Measurements from ENCODE around the gene ANKRD42. TPM values are rescaled to one million over a fixed set of nuclear protein-coding genes. Genes with fewer than 3 reads are reported as not detected.

The ANKRD42 gene
- total and polyA plus RNA-seq, 2 of the 8 experiments (the other 6 are each of a cell fraction or from before 2014, with no cell fraction given): 2.0 to 5.5 TPM

DNA sequence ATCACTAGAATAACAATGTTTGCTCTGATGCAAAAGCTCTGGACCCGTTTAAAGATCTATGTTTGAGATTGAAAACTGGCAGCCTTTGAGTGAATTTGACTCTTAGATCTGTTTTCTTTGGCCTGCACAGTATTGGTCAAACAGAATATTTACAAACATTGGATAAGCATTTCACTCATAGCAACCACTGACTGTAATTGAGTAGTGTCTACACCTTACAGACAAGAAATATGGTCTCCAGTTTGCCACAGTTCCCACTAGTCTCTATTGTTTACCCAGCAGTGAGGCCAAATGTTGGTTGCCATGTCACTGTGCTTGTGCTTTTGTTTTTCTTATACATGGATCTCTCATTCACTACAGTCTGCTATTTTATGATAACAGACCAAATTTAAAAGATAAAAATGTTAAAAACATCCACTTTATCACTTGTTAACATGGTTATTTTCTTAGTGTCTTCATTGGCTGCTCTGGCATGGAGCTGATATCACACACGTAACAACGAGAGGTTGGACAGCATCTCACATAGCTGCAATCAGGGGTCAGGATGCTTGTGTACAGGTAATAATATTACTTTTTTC is 12.2 kb downstream of the ANKRD42 start:
- Histone ChIP-seq H3K9ac (replicated peaks in 1 of 4; ENCODE audit: extremely low read depth in 1 of 4, low read depth in 3 of 4, low read length in 3 of 4) (no peak overlapping the region), H3K4me1 (replicated peaks in 1 of 4; ENCODE audit: control insufficient read depth in 3 of 4, insufficient read depth in 4 of 4, low read length in 3 of 4) (no peaks in the 10 kb centered on the region), H3K56ac (replicated peaks; ENCODE audit: insufficient read length, low read depth, low read length) (no peak overlapping the region), H2BK5ac (ENCODE audit: low read depth, low read length) (no peak overlapping the region), H3K79me2 (ENCODE audit: control insufficient read depth in 1 of 2, insufficient read depth in 2 of 2, low read length in 2 of 2) (no peaks in the 10 kb centered on the region), H3K4me3 (ENCODE audit: extremely low read depth in 1 of 4, insufficient read depth in 2 of 4, low read depth in 3 of 4, low read length in 4 of 4) (no peak overlapping the region), H3K9me3 (ENCODE audit: insufficient read depth in 2 of 2, low read depth in 1 of 2, low read length in 1 of 2) (no peaks in the 10 kb centered on the region), H2AK5ac (ENCODE audit: low read depth, low read length) (no peak overlapping the region), H3K4me2 (ENCODE audit: insufficient read depth in 1 of 2, low read depth in 2 of 2, low read length in 2 of 2) (no peak overlapping the region), H2BK15ac (ENCODE audit: low read length) (no peak overlapping the region), H4K20me1 (replicated peaks in 1 of 2; ENCODE audit: control insufficient read depth in 1 of 2, insufficient read depth in 2 of 2, low read length in 2 of 2) (no peaks in the 10 kb centered on the region), H3K23me2 (ENCODE audit: low read depth, low read length) (no peaks in the 10 kb centered on the region), H3K4ac (replicated peaks; ENCODE audit: insufficient read length, low read depth, low read length) (no peak overlapping the region), H3K14ac (ENCODE audit: insufficient read length) (no peak overlapping the region), H2BK12ac (ENCODE audit: low read depth, low read length) (no peak overlapping the region), H3K18ac (ENCODE audit: extremely low read depth, low read length) (no peak overlapping the region), H4K8ac (ENCODE audit: extremely low read depth, insufficient read depth, low read length) (no peak overlapping the region), H4K91ac (replicated peaks; ENCODE audit: insufficient read length, low read length) (no peak overlapping the region), H3K23ac (ENCODE audit: insufficient read length) (no peak overlapping the region), H2BK20ac (ENCODE audit: low read length) (no peak overlapping the region), H2BK120ac (replicated peaks; ENCODE audit: low read depth, low read length) (no peak overlapping the region), H3K27ac (ENCODE audit: low read depth, low read length) (no peak overlapping the region), H3K36me3 (ENCODE audit: control insufficient read depth in 2 of 4, insufficient read depth in 4 of 4, low read length in 3 of 4) (no peaks in the 10 kb centered on the region), H2AFZ (ENCODE audit: low read length) (no peak overlapping the region), H4K5ac (ENCODE audit: insufficient read length, low read depth, low read length) (no peak overlapping the region), H3K27me3 (replicated peaks in 1 of 4; ENCODE audit: control insufficient read depth in 3 of 4, extremely low read depth in 1 of 4, insufficient read depth in 3 of 4, low read length in 3 of 4) (no peaks in the 10 kb centered on the region), H3K79me1 (ENCODE audit: low read depth, low read length) (no peaks in the 10 kb centered on the region)
- DNase-seq (ENCODE audit: low read depth in 1 of 2, low spot score in 2 of 2) (no peak), FAIRE-seq (no peak)
- ChIA-PET CTCF (ENCODE audit: partially characterized antibody) (no interaction called here), POLR2A (ENCODE audit: partially characterized antibody) (interaction anchor here (2.0 kb wide), 1 partner anchor 17 kb away, joined by 7 read pairs; no protein-coding TSS in a partner anchor)
- WGBS, 2 experiments (ENCODE audit: extremely low coverage in 1 of 2, insufficient coverage in 1 of 2, insufficient read length in 1 of 2, insufficient replicate concordance in 2 of 2, low coverage in 1 of 2, low lambda C conversion rate in 2 of 2, missing lambda C conversion rate in 1 of 2): 95% methylated on average over 3 of the region's 3 CpGs; no CpG with 5 or more reads in 1 of the 2 experiments
- no peak for TF ChIP-seq HDAC2 (IDR thresholded peaks at IDR 0.05; ENCODE audit: borderline replicate concordance in 1 of 2, low read depth in 2 of 2, low read length in 2 of 2)
- no peak for TF ChIP-seq SRF (IDR thresholded peaks at IDR 0.05; ENCODE audit: low read depth, low read length)
- TF ChIP-seq, protein P1, sequence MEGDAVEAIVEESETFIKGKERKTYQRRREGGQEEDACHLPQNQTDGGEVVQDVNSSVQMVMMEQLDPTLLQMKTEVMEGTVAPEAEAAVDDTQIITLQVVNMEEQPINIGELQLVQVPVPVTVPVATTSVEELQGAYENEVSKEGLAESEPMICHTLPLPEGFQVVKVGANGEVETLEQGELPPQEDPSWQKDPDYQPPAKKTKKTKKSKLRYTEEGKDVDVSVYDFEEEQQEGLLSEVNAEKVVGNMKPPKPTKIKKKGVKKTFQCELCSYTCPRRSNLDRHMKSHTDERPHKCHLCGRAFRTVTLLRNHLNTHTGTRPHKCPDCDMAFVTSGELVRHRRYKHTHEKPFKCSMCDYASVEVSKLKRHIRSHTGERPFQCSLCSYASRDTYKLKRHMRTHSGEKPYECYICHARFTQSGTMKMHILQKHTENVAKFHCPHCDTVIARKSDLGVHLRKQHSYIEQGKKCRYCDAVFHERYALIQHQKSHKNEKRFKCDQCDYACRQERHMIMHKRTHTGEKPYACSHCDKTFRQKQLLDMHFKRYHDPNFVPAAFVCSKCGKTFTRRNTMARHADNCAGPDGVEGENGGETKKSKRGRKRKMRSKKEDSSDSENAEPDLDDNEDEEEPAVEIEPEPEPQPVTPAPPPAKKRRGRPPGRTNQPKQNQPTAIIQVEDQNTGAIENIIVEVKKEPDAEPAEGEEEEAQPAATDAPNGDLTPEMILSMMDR (IDR thresholded peaks at IDR 0.05; ENCODE audit: control extremely low read depth in 1 of 3, insufficient read depth in 1 of 3, low read depth in 1 of 3, low read length in 3 of 3): no peak
- TF ChIP-seq TCF12 (IDR thresholded peaks at IDR 0.05; ENCODE audit: low read depth, low read length): no peak
- no peak for TF ChIP-seq TAF1 (IDR thresholded peaks at IDR 0.05; ENCODE audit: low read depth, low read length)
- TF ChIP-seq EGR1 (IDR thresholded peaks at IDR 0.05; ENCODE audit: borderline replicate concordance, low read depth, low read length): no peak
- TF ChIP-seq YY1 (IDR thresholded peaks at IDR 0.05; ENCODE audit: low read depth, low read length): no peak
- TF ChIP-seq RAD21 (IDR thresholded peaks at IDR 0.05 in 1 of 2, conservative IDR thresholded peaks at IDR 0.05 in 1 of 2; ENCODE audit: low read depth in 2 of 2, low read length in 2 of 2): no peak
- TF ChIP-seq ZNF274 (IDR thresholded peaks at IDR 0.05; ENCODE audit: borderline replicate concordance, extremely low read depth, low read length): no peak
- no peak for TF ChIP-seq POLR2AphosphoS5 (IDR thresholded peaks at IDR 0.05; ENCODE audit: low read depth, low read length)

Measured in H1 (cell line).